HepG2 (cell line): ENCODE data around the gene RGS11.

Experiments used
- ELF1 ChIP-seq: sonication (generic); formaldehyde crosslinking; IDR thresholded peaks from 2 replicates; pipeline ENCODE4 v1.4.0; 2020; ENCODE audit warnings: missing genetic modification reagents
- MTF2 ChIP-seq: sonication (generic); formaldehyde crosslinking; IDR thresholded peaks from 2 replicates; pipeline ENCODE4 v1.5.0; 2020; ENCODE audit warnings: missing genetic modification reagents, borderline replicate concordance
- RFX5 ChIP-seq: IDR thresholded peaks from 2 replicates; pipeline ENCODE4 v1.6.1; 2011; ENCODE audit warnings: low read depth, low read length, improper control_type of control experiment

DNA sequence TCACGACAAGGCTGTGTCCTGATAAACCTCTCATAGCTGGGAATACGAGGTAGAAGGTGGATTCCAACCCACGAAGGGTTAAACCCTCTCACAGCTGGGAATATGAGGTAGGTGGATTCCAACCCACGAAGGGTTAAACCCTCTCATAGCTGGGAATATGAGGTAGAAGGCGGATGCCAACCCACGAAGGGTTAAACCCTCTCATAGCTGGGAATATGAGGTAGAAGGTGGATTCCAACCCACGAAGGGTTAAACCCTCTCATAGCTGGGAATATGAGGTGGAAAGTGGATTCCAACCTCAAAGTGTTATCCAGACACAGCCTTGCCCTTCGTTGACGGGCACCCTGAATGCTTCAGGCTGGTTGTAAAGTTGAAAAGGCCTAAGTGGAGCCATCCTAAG is 45.8 kb upstream of the RGS11 start:
- no peak for TF ChIP-seq ELF1 (CRISPR knock-in tag)
- TF ChIP-seq MTF2 (CRISPR knock-in tag) = no peak
- TF ChIP-seq RFX5 = no peak
